Activated CD8-positive, alpha-beta memory T cell treated with anti-CD3 and anti-CD28 coated beads for 36 hours (primary cell): ENCODE data around the gene AQP3. TPM values are rescaled to one million over a fixed set of nuclear protein-coding genes. Genes with fewer than 3 reads are reported as not detected.
"Not testable (repeated sequence)": the region's sequence is repeated elsewhere in the genome, so short reads cannot be mapped to it uniquely, and the experiment has no call there.

Experiments
- CTCF ChIA-PET: fragments of 350-600 bp; sonication (Branson Sonifier 250); formaldehyde crosslinking; loops from one replicate; lab custom pipeline; 2021; ENCODE audit warnings: antibody characterized with exemption; lab: Charles Lee
- POLR2A ChIA-PET: fragments of 350-600 bp; sonication (Branson Sonifier 250); formaldehyde crosslinking; loops from one replicate; lab custom pipeline; 2021; ENCODE audit warnings: antibody characterized with exemption; lab: Charles Lee
- total RNA-seq, 2 experiments: library from RNA; stranded (reverse); gene quantifications; one replicate each; pipeline ENCODE4 v1.2.3, GENCODE V29; 2021

The AQP3 gene
- total RNA-seq, result 1 to 10 TPM; 1.6 to 1.7 TPM

GRCh38 chr9:33446946-33447798, at the start of gene AQP3:
TSS of gene AQP3 (minus strand) at chr9:33447593. CDS start at chr9:33447530, 63 bp downstream.
- CTCF ChIA-PET, result interaction anchor here (0.5 to 5.8 kb wide), 9 partner anchors 12 to 420 kb away, joined by 3 to 23 read pairs (median 5); partner anchors contain the start of gene NOL6
- POLR2A ChIA-PET, result interaction anchor here (1.0 to 1.6 kb wide), 4 partner anchors 8 to 27 kb away, joined by 3 to 8 read pairs (median 6); partner anchors contain the start of gene NOL6

- CTCF ChIA-PET, POLR2A ChIA-PET: not testable (repeated sequence)
These were observed 46.4 kb upstream of the AQP3 start for GRCh38 chr9:33493819-33494218.

GRCh38 chr9:33489066-33489465, 41.7 kb upstream of the AQP3 start:
- POLR2A ChIA-PET, result interaction anchor here (0.6 kb wide), 1 partner anchor 91 kb away, joined by 7 read pairs; no protein-coding TSS in a partner anchor
- CTCF ChIA-PET, result no interaction called here

- POLR2A ChIA-PET, CTCF ChIA-PET: not testable (repeated sequence)
These were observed 37.9 kb upstream of the AQP3 start for GRCh38 chr9:33485312-33485711.

- ChIA-PET POLR2A (no interaction called here), CTCF (interaction anchor here (1.0 to 1.7 kb wide), 3 partner anchors 15 to 66 kb away, joined by 3 read pairs; no protein-coding TSS in a partner anchor)
These were observed 33.6 kb upstream of the AQP3 start for GRCh38 chr9:33480976-33481375.

- CTCF ChIA-PET, result interaction anchor here (1.0 to 1.7 kb wide), 3 partner anchors 14 to 65 kb away, joined by 3 to 4 read pairs (median 3); no protein-coding TSS in a partner anchor
These were observed 32.7 kb upstream of the AQP3 start for GRCh38 chr9:33480106-33480505.

GRCh38 chr9:33476503-33476902, 29.1 kb upstream of the AQP3 start:
- POLR2A ChIA-PET, result no interaction called here
- CTCF ChIA-PET, result interaction anchor here (1.0 to 1.5 kb wide), 2 partner anchors 60 to 201 kb away, joined by 3 read pairs; no protein-coding TSS in a partner anchor

More at GRCh38 chr9:33480106-33480505, 32.7 kb upstream of the AQP3 start:
- POLR2A ChIA-PET, result no interaction called here

- CTCF ChIA-PET, result interaction anchor here (0.7 to 1.5 kb wide), 2 partner anchors 59 to 72 kb away, joined by 3 read pairs; no protein-coding TSS in a partner anchor
- POLR2A ChIA-PET, result no interaction called here
These were observed 28.0 kb upstream of the AQP3 start for GRCh38 chr9:33475357-33475756.

GRCh38 chr9:33473643-33474352, 26.4 kb upstream of the AQP3 start, which contains the start of gene NOL6:
TSS of gene NOL6 (minus strand) at chr9:33473924. CDS start at chr9:33473842, 82 bp downstream.
- ChIA-PET POLR2A (interaction anchor here (0.5 to 2.5 kb wide), 9 partner anchors 9 to 361 kb away, joined by 3 to 15 read pairs (median 7); partner anchors contain the start of genes AQP3 and NFX1), CTCF (interaction anchor here (0.8 to 2.2 kb wide), 9 partner anchors 10 to 75 kb away, joined by 3 to 10 read pairs (median 3); partner anchors contain the start of genes ANKRD18B and AQP3)

GRCh38 chr9:33472881-33473615, 25.7 kb upstream of the AQP3 start:
- ChIA-PET CTCF (interaction anchor here (0.8 to 2.2 kb wide), 10 partner anchors 10 to 74 kb away, joined by 3 to 10 read pairs (median 4); partner anchors contain the start of genes ANKRD18B and AQP3), POLR2A (interaction anchor here (0.5 to 2.5 kb wide), 7 partner anchors 9 to 362 kb away, joined by 3 to 15 read pairs (median 8); partner anchors contain the start of gene AQP3)

GRCh38 chr9:33472171-33472880, 24.9 kb upstream of the AQP3 start:
- ChIA-PET POLR2A (interaction anchor here (0.6 to 2.5 kb wide), 3 partner anchors 9 to 19 kb away, joined by 3 to 10 read pairs (median 7); no protein-coding TSS in a partner anchor), CTCF (interaction anchor here (0.8 to 2.2 kb wide), 8 partner anchors 13 to 69 kb away, joined by 3 to 9 read pairs (median 4); partner anchors contain the start of genes ANKRD18B and AQP3)

- POLR2A ChIA-PET, result no interaction called here
- CTCF ChIA-PET, result interaction anchor here (1.3 to 1.4 kb wide), 3 partner anchors 24 to 68 kb away, joined by 3 to 5 read pairs (median 4); partner anchors contain the start of gene AQP3
These were observed 24.0 kb upstream of the AQP3 start for GRCh38 chr9:33471361-33471760.

- ChIA-PET CTCF (interaction anchor here (4.6 kb wide), 1 partner anchor 17 kb away, joined by 29 read pairs; no protein-coding TSS in a partner anchor), POLR2A (no interaction called here)
These were observed 22.5 kb upstream of the AQP3 start for GRCh38 chr9:33469891-33470290.

- POLR2A ChIA-PET, result no interaction called here
- CTCF ChIA-PET, result interaction anchor here (2.9 to 4.6 kb wide), 3 partner anchors 16 to 65 kb away, joined by 16 to 29 read pairs (median 26); partner anchors contain the start of gene AQP7
These were observed 21.6 kb upstream of the AQP3 start for GRCh38 chr9:33468797-33469621.

- POLR2A ChIA-PET, result no interaction called here
- CTCF ChIA-PET, result interaction anchor here (0.5 to 4.6 kb wide), 6 partner anchors 16 to 64 kb away, joined by 3 to 29 read pairs (median 16); partner anchors contain the start of genes AQP3 and AQP7
These were observed 20.9 kb upstream of the AQP3 start for GRCh38 chr9:33468215-33468730.

GRCh38 chr9:33467526-33467925, 20.1 kb upstream of the AQP3 start:
- ChIA-PET POLR2A (no interaction called here), CTCF (interaction anchor here (0.5 to 4.6 kb wide), 7 partner anchors 15 to 93 kb away, joined by 3 to 29 read pairs (median 17); partner anchors contain the start of genes AQP3 and AQP7)
